MM.1S (cell line): Measurements from ENCODE around the gene BANP.

Source experiments
- CTCF ChIP-seq: fragments of 300-600 bp; sonication (generic); IDR thresholded peaks from 2 replicates; pipeline ENCODE4 v1.5.1; 2016; ENCODE audit warnings: antibody characterized with exemption, low read length, mixed read lengths
- EZH2 ChIP-seq: fragments of 300-600 bp; sonication (generic); optimal IDR thresholded peaks from 2 replicates; pipeline ENCODE3; 2017; ENCODE audit warnings: low read depth, mild to moderate bottlenecking, antibody characterized with exemption, low read length, mixed read lengths

GRCh38 chr16:87968541-87968940 lies 17.3 kb downstream of the BANP start:
- TF ChIP-seq CTCF, result no peak
- TF ChIP-seq EZH2, result no peak
